BJ (cell line): ENCODE results near the gene LDLRAD4. TPM values are rescaled to one million over a fixed set of nuclear protein-coding genes. Genes with fewer than 3 reads are reported as not detected.

Experiments
- CTCF ChIA-PET: fragments of 350-600 bp; formaldehyde crosslinking; extraction: SDS; loops from one replicate; lab custom pipeline; 2021; ENCODE audit warnings: antibody characterized with exemption, inconsistent platforms; lab: Yijun Ruan, JAX
- POLR2A ChIA-PET: fragments of 300-600 bp; sonication (Branson Sonifier 250); formaldehyde crosslinking; extraction: SDS; loops from one replicate; lab custom pipeline; 2021; ENCODE audit warnings: antibody characterized with exemption; lab: Charles Lee
- DNase-seq: peaks from one replicate; pipeline ENCODE4 v3.0.0-alpha.2; 2011; ENCODE audit warnings: low read depth
- H3K27me3 ChIP-seq: 2 replicates; pipeline ENCODE4 v1.6.0; 2011; ENCODE audit warnings: low read length; ENCODE audit not compliant: control insufficient read depth, insufficient read depth
- H3K36me3 ChIP-seq: 2 replicates; pipeline ENCODE4 v1.5.1; 2011; ENCODE audit warnings: low read length; ENCODE audit not compliant: control insufficient read depth, insufficient read depth
- H3K4me3 ChIP-seq: 2 replicates; pipeline ENCODE4 v1.5.1; 2011; ENCODE audit warnings: low read depth, mild to moderate bottlenecking, control low read depth, low read length
- CTCF ChIP-seq: IDR thresholded peaks from 2 replicates; pipeline ENCODE4 v1.5.1; 2011; ENCODE audit warnings: low read depth, mild to moderate bottlenecking, control low read depth, inconsistent platforms, low read length, moderate library complexity; ENCODE audit not compliant: insufficient read depth
- polyA plus RNA-seq: library from polyadenylated mRNA; depleted of rRNA; stranded (reverse); fragments of >200 nt; gene quantifications from 2 replicates; pipeline ENCODE4 v1.2.3, GENCODE V29; 2011

Gene LDLRAD4
- polyA plus RNA-seq, 1 experiment = not detected

GRCh38 chr18:13598591-13598990, 380.0 kb downstream of the LDLRAD4 start:
- TF ChIP-seq CTCF = no peak
- POLR2A ChIA-PET = no interaction called here
- DNase-seq = no peak
- H3K4me3 ChIP-seq = no peak overlapping the region
- CTCF ChIA-PET = interaction anchor here (0.6 to 0.7 kb wide), 2 partner anchors 21 to 41 kb away, joined by 3 read pairs; no protein-coding TSS in a partner anchor
- no peaks in the 10 kb centered on the region for H3K27me3 ChIP-seq
- H3K36me3 ChIP-seq = no peaks in the 10 kb centered on the region

GRCh38 chr18:13599031-13599430, 380.5 kb downstream of the LDLRAD4 start:
- TF ChIP-seq CTCF = no peak
- ChIA-PET POLR2A (no interaction called here), CTCF (interaction anchor here (0.7 kb wide), 1 partner anchor 21 kb away, joined by 3 read pairs; no protein-coding TSS in a partner anchor)
- Histone ChIP-seq H3K27me3 (no peaks in the 10 kb centered on the region), H3K4me3 (no peak overlapping the region), H3K36me3 (no peaks in the 10 kb centered on the region)
- no peak for DNase-seq

- DNase-seq = no peak
- ChIA-PET POLR2A (no interaction called here), CTCF (no interaction called here)
- Histone ChIP-seq H3K36me3 (no peaks in the 10 kb centered on the region), H3K27me3 (no peaks in the 10 kb centered on the region; the same call in 1 of the 2 replicates), H3K4me3 (no peak overlapping the region)
- no peak for TF ChIP-seq CTCF
Measured at GRCh38 chr18:13603304-13604019, 384.9 kb downstream of the LDLRAD4 start.

GRCh38 chr18:13604786-13605185, 386.2 kb downstream of the LDLRAD4 start:
- no peaks in the 10 kb centered on the region for H3K36me3 ChIP-seq
- no peaks in the 10 kb centered on the region; the same call in 1 of the 2 replicates for H3K27me3 ChIP-seq
- no peak overlapping the region for H3K4me3 ChIP-seq
- POLR2A ChIA-PET = no interaction called here
- DNase-seq = no peak
- CTCF ChIA-PET = no interaction called here
- no peak for TF ChIP-seq CTCF

GRCh38 chr18:13605477-13605876, 386.9 kb downstream of the LDLRAD4 start:
- TF ChIP-seq CTCF = no peak
- ChIA-PET CTCF (no interaction called here), POLR2A (no interaction called here)
- no peak for DNase-seq
- H3K27me3 ChIP-seq = no peaks in the 10 kb centered on the region; the same call in none of the 2 replicates
- no peak overlapping the region for H3K4me3 ChIP-seq
- no peaks in the 10 kb centered on the region for H3K36me3 ChIP-seq
